NCI-H526 treated with DMSO at 0.1 percent for 48 hours (cell line): ENCODE data around the gene RIPK3.
"Not testable (repeated sequence)": the region's sequence is repeated elsewhere in the genome, so short reads cannot be mapped to it uniquely, and the experiment has no call there.

Experiments used
- DNase-seq: peaks from one replicate; lab custom pipeline; 2025; lab: John Stamatoyannopoulos, UW

The RIPK3 gene

GRCh38 chr14:24347134-24347533, 7.3 kb upstream of the RIPK3 start:
- DNase-seq: no peak

- no peak for DNase-seq
Measured at GRCh38 chr14:24343795-24344660, 4.2 kb upstream of the RIPK3 start.

GRCh38 chr14:24342889-24343288, 3.1 kb upstream of the RIPK3 start:
- no peak for DNase-seq

GRCh38 chr14:24340606-24341005, 815 bp upstream of the RIPK3 start:
- no peak for DNase-seq

- no peak for DNase-seq
Measured at GRCh38 chr14:24338843-24339242, 948 bp downstream of the RIPK3 start.

GRCh38 chr14:24337824-24338175, 2.0 kb downstream of the RIPK3 start:
- DNase-seq: no peak

- no peak for DNase-seq
Measured at GRCh38 chr14:24337144-24337823, 2.5 kb downstream of the RIPK3 start.

GRCh38 chr14:24335461-24336171, 4.2 kb downstream of the RIPK3 start:
- no peak for DNase-seq

GRCh38 chr14:24334431-24335291, 5.1 kb downstream of the RIPK3 start, which contains the start of gene ADCY4:
Gene ADCY4, minus strand, starts transcription at chr14:24335071. Its CDS starts 419 bp downstream, at chr14:24334652.
- no peak for DNase-seq

- peak; percentile 35 for DNase-seq
Measured at GRCh38 chr14:24332268-24332993, 7.4 kb downstream of the RIPK3 start.

- DNase-seq: no peak
Measured at GRCh38 chr14:24331731-24332267, 8.0 kb downstream of the RIPK3 start.

- DNase-seq: no peak
Measured at GRCh38 chr14:24330973-24331674, 8.7 kb downstream of the RIPK3 start.

- DNase-seq: no peak
Measured at GRCh38 chr14:24329736-24330135, 10.1 kb downstream of the RIPK3 start.

GRCh38 chr14:24329073-24329663, 10.6 kb downstream of the RIPK3 start:
- no peak for DNase-seq

- DNase-seq: not testable (repeated sequence)
Measured at GRCh38 chr14:24327914-24328313, 11.9 kb downstream of the RIPK3 start.

GRCh38 chr14:24327303-24327702, 12.5 kb downstream of the RIPK3 start:
- no peak for DNase-seq

- no peak for DNase-seq
Measured at GRCh38 chr14:24325963-24326362, 13.8 kb downstream of the RIPK3 start.

GRCh38 chr14:24325041-24325530, 14.7 kb downstream of the RIPK3 start:
- no peak for DNase-seq

GRCh38 chr14:24324024-24324423, 15.8 kb downstream of the RIPK3 start:
- DNase-seq: no peak

GRCh38 chr14:24323341-24323740, 16.4 kb downstream of the RIPK3 start:
- no peak for DNase-seq
